Activated B cell treated with CpG ODN at 0.5 μM for 24 hours (primary cell): Measurements from ENCODE around the gene PFKM. TPM values are rescaled to one million over a fixed set of nuclear protein-coding genes. Genes with fewer than 3 reads are reported as not detected.

ENCODE experiments used
- ATAC-seq: fragments of 200-7000 bp; cut with Tn5 transposase; one replicate; pipeline ENCODE4 v1.10.0; 2021; ENCODE audit warnings: low read depth, mild to moderate bottlenecking, moderate library complexity
- CTCF ChIA-PET: fragments of 350-600 bp; sonication (Branson Sonifier 250); formaldehyde crosslinking; loops from one replicate; lab custom pipeline; 2021; ENCODE audit warnings: antibody characterized with exemption; lab: Charles Lee
- POLR2A ChIA-PET: fragments of 350-600 bp; sonication (Branson Sonifier 250); formaldehyde crosslinking; loops from one replicate; lab custom pipeline; 2021; ENCODE audit warnings: antibody characterized with exemption; lab: Charles Lee
- DNase-seq: peaks from one replicate; pipeline ENCODE4 v3.0.0; 2022
- H3K27ac Mint-ChIP-seq: one replicate; pipeline ENCODE4 v1.8.0; 2020; ENCODE audit warnings: mixed read lengths
- H3K27me3 Mint-ChIP-seq: one replicate; pipeline ENCODE4 v1.8.0; 2021; ENCODE audit warnings: mixed read lengths
- H3K36me3 Mint-ChIP-seq: one replicate; pipeline ENCODE4 v1.8.0; 2021; ENCODE audit warnings: low read depth, mixed read lengths
- H3K4me1 Mint-ChIP-seq: one replicate; pipeline ENCODE4 v1.8.0; 2021; ENCODE audit warnings: mixed read lengths
- H3K4me3 Mint-ChIP-seq: one replicate; pipeline ENCODE4 v1.8.0; 2020; ENCODE audit warnings: mild to moderate bottlenecking, mixed read lengths
- H3K9me3 Mint-ChIP-seq: one replicate; pipeline ENCODE4 v1.8.0; 2020; ENCODE audit warnings: mixed read lengths
- CTCF ChIP-seq: fragments of 200-600 bp; IDR thresholded peaks from one replicate; pipeline ENCODE4 v1.8.0; 2022; ENCODE audit warnings: antibody characterized with exemption, mild to moderate bottlenecking
- intact Hi-C: fragments of 100-400 bp; cut with micrococcal nuclease; formaldehyde crosslinking; loops from one replicate; pipeline ENCODE4 v1.15.1; 2024
- total RNA-seq: library from RNA; stranded (reverse); gene quantifications from 2 replicates; pipeline ENCODE4 v1.2.3, GENCODE V29; 2022

Gene PFKM
- total RNA-seq, 1 donor from 2014 or later = 49.2 TPM

- no peaks in the 10 kb centered on the region for H3K9me3 Mint-ChIP-seq
- ATAC-seq = no peak
- POLR2A ChIA-PET = no interaction called here
- H3K4me1 Mint-ChIP-seq = peaks cover 3% of the 10 kb centered on the region
- peaks cover 12% of the 10 kb centered on the region for H3K27me3 Mint-ChIP-seq
- no peaks in the 10 kb centered on the region for H3K36me3 Mint-ChIP-seq
- CTCF ChIA-PET = interaction anchor here (1.2 to 2.2 kb wide), 6 partner anchors 20 to 455 kb away, joined by 3 to 10 read pairs (median 4); partner anchors contain the start of genes CCDC184 and SENP1
- no peak for TF ChIP-seq CTCF
- intact Hi-C loops = no loop called here
- H3K4me3 Mint-ChIP-seq = no peak overlapping the region
- no peak overlapping the region for H3K27ac Mint-ChIP-seq
- no peak for DNase-seq
Measured at GRCh38 chr12:48163150-48163747, 44.1 kb downstream of the PFKM start.

- peaks cover 12% of the 10 kb centered on the region for H3K27me3 Mint-ChIP-seq
- H3K4me3 Mint-ChIP-seq = no peak overlapping the region
- no peaks in the 10 kb centered on the region for H3K4me1 Mint-ChIP-seq
- no peak for DNase-seq
- no peak for TF ChIP-seq CTCF
- no peak overlapping the region for H3K27ac Mint-ChIP-seq
- POLR2A ChIA-PET = interaction anchor here (0.6 kb wide), 1 partner anchor 478 kb away, joined by 3 read pairs; no protein-coding TSS in a partner anchor
- CTCF ChIA-PET = interaction anchor here (0.6 to 2.2 kb wide), 11 partner anchors 18 to 454 kb away, joined by 3 to 10 read pairs (median 4); partner anchors contain the start of genes CCDC184 and SENP1
- intact Hi-C loops = loop anchor here (2.0 kb wide), 4 partner anchors 60 to 512 kb away; no protein-coding TSS in a partner anchor
- ATAC-seq = no peak
- H3K9me3 Mint-ChIP-seq = no peaks in the 10 kb centered on the region
- no peaks in the 10 kb centered on the region for H3K36me3 Mint-ChIP-seq
Measured at GRCh38 chr12:48164451-48164850, 45.3 kb downstream of the PFKM start.

- TF ChIP-seq CTCF = peak; percentile 69
- peaks cover 12% of the 10 kb centered on the region for H3K27me3 Mint-ChIP-seq
- H3K4me3 Mint-ChIP-seq = no peak overlapping the region
- H3K4me1 Mint-ChIP-seq = no peaks in the 10 kb centered on the region
- DNase-seq (no peak), ATAC-seq (peak; percentile 73)
- ChIA-PET CTCF (interaction anchor here (0.6 to 2.2 kb wide), 8 partner anchors 8 to 324 kb away, joined by 3 to 10 read pairs (median 4); partner anchors contain the start of genes ASB8 and CCDC184), POLR2A (interaction anchor here (0.6 to 1.2 kb wide), 2 partner anchors 9 to 18 kb away, joined by 4 read pairs; partner anchors contain the start of gene CCDC184)
- H3K27ac Mint-ChIP-seq = no peak overlapping the region
- H3K9me3 Mint-ChIP-seq = no peaks in the 10 kb centered on the region
- H3K36me3 Mint-ChIP-seq = no peaks in the 10 kb centered on the region
- intact Hi-C loops = loop anchor here (1.0 to 2.0 kb wide), 5 partner anchors 61 to 513 kb away; no protein-coding TSS in a partner anchor
Measured at GRCh38 chr12:48165089-48165981, 46.2 kb downstream of the PFKM start.

GRCh38 chr12:48169011-48169410 is 49.8 kb downstream of the PFKM start:
- Mint-ChIP-seq H3K9me3 (no peaks in the 10 kb centered on the region), H3K27ac (no peak overlapping the region), H3K27me3 (peaks cover 11% of the 10 kb centered on the region), H3K4me3 (no peak overlapping the region), H3K36me3 (no peaks in the 10 kb centered on the region), H3K4me1 (no peaks in the 10 kb centered on the region)
- POLR2A ChIA-PET = no interaction called here
- no peak for TF ChIP-seq CTCF
- ATAC-seq (no peak), DNase-seq (no peak)
- intact Hi-C loops = no loop called here
- CTCF ChIA-PET = interaction anchor here (1.4 kb wide), 1 partner anchor 116 kb away, joined by 3 read pairs; no protein-coding TSS in a partner anchor
